IMR-90 (cell line): Measurements from ENCODE around the gene CTAGE9.

Source experiments
- BHLHE40 ChIP-seq: fragments of 150-350 bp; IDR thresholded peaks from 2 replicates; pipeline ENCODE4 v1.6.1; 2016; ENCODE audit warnings: mild to moderate bottlenecking, low read depth, low read length
- CEBPB ChIP-seq: IDR thresholded peaks from 2 replicates; pipeline ENCODE4 v1.6.1; 2012; ENCODE audit warnings: low read depth, low read length, improper control_type of control experiment
- FOS ChIP-seq: fragments of 150-350 bp; IDR thresholded peaks from 2 replicates; pipeline ENCODE4 v1.6.1; 2016; ENCODE audit warnings: low read depth, low read length
- MAFK ChIP-seq: IDR thresholded peaks from 2 replicates; pipeline ENCODE4 v1.6.1; 2012; ENCODE audit warnings: low read depth, low read length, improper control_type of control experiment
- MXI1 ChIP-seq: IDR thresholded peaks from 2 replicates; pipeline ENCODE4 v1.6.1; 2012; ENCODE audit warnings: low read depth, mild to moderate bottlenecking, low read length, moderate library complexity, borderline replicate concordance
- NFE2L2 ChIP-seq: fragments of 150-350 bp; IDR thresholded peaks from 2 replicates; pipeline ENCODE4 v1.6.1; 2016; ENCODE audit warnings: low read depth, mild to moderate bottlenecking, low read length
- POLR2A ChIP-seq: IDR thresholded peaks from 2 replicates; pipeline ENCODE4 v1.6.1; 2012; ENCODE audit warnings: mild to moderate bottlenecking, low read depth, low read length
- RAD21 ChIP-seq: IDR thresholded peaks from 2 replicates; pipeline ENCODE4 v1.6.1; 2012; ENCODE audit warnings: low read length, improper control_type of control experiment
- RCOR1 ChIP-seq: IDR thresholded peaks from 2 replicates; pipeline ENCODE4 v1.6.1; 2012; ENCODE audit warnings: mild to moderate bottlenecking, low read length, improper control_type of control experiment; ENCODE audit not compliant: insufficient replicate concordance
- RFX5 ChIP-seq: IDR thresholded peaks from 2 replicates; pipeline ENCODE4 v1.8.0; 2012; ENCODE audit warnings: low read depth, mild to moderate bottlenecking, low read length, moderate library complexity
- SMC3 ChIP-seq: fragments of 150-350 bp; IDR thresholded peaks from 2 replicates; pipeline ENCODE4 v1.6.1; 2016; ENCODE audit warnings: low read depth, mild to moderate bottlenecking, antibody characterized with exemption, low read length, moderate library complexity
- USF2 ChIP-seq: fragments of 150-350 bp; IDR thresholded peaks from 2 replicates; pipeline ENCODE4 v1.6.1; 2017; ENCODE audit warnings: mild to moderate bottlenecking, antibody characterized with exemption, low read length, low read depth
- TF ChIP-seq, protein P1 (sequence below): conservative IDR thresholded peaks from 2 replicates; pipeline ENCODE4 v1.5.1; 2012; ENCODE audit warnings: mild to moderate bottlenecking, low read depth, low read length, improper control_type of control experiment
- TF ChIP-seq, protein P2 (sequence below): fragments of 150-350 bp; IDR thresholded peaks from 2 replicates; pipeline ENCODE4 v1.6.1; 2016; ENCODE audit warnings: low read depth, mild to moderate bottlenecking, low read length, moderate library complexity, borderline replicate concordance

GRCh38 chr6:131749023-131749422 lies 38.2 kb upstream of the CTAGE9 start:
- TF ChIP-seq, protein P1, sequence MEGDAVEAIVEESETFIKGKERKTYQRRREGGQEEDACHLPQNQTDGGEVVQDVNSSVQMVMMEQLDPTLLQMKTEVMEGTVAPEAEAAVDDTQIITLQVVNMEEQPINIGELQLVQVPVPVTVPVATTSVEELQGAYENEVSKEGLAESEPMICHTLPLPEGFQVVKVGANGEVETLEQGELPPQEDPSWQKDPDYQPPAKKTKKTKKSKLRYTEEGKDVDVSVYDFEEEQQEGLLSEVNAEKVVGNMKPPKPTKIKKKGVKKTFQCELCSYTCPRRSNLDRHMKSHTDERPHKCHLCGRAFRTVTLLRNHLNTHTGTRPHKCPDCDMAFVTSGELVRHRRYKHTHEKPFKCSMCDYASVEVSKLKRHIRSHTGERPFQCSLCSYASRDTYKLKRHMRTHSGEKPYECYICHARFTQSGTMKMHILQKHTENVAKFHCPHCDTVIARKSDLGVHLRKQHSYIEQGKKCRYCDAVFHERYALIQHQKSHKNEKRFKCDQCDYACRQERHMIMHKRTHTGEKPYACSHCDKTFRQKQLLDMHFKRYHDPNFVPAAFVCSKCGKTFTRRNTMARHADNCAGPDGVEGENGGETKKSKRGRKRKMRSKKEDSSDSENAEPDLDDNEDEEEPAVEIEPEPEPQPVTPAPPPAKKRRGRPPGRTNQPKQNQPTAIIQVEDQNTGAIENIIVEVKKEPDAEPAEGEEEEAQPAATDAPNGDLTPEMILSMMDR = no peak
- TF ChIP-seq USF2 = no peak
- no peak for TF ChIP-seq POLR2A
- TF ChIP-seq SMC3 = no peak
- TF ChIP-seq MXI1 = no peak
- TF ChIP-seq BHLHE40 = no peak
- no peak for TF ChIP-seq RFX5
- TF ChIP-seq MAFK = no peak
- TF ChIP-seq NFE2L2 = no peak
- no peak for TF ChIP-seq FOS
- no peak for TF ChIP-seq RCOR1
- peak; percentile 41; the same call in 1 of the 2 replicates for TF ChIP-seq CEBPB
- no peak for TF ChIP-seq RAD21
- TF ChIP-seq, protein P2, sequence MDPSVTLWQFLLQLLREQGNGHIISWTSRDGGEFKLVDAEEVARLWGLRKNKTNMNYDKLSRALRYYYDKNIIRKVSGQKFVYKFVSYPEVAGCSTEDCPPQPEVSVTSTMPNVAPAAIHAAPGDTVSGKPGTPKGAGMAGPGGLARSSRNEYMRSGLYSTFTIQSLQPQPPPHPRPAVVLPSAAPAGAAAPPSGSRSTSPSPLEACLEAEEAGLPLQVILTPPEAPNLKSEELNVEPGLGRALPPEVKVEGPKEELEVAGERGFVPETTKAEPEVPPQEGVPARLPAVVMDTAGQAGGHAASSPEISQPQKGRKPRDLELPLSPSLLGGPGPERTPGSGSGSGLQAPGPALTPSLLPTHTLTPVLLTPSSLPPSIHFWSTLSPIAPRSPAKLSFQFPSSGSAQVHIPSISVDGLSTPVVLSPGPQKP = no peak
